HepG2 (cell line): ENCODE measurements around the gene P3H2. TPM values are rescaled to one million over a fixed set of nuclear protein-coding genes. Genes with fewer than 3 reads are reported as not detected.

Experiments
- ATAC-seq: fragments of 200-7000 bp; cut with Tn5 transposase; 3 replicates; pipeline ENCODE4 v1.9.1; 2020; ENCODE audit warnings: mild to moderate bottlenecking, moderate library complexity
- BruUV-seq: library from RNA; stranded (reverse); fragments of 400-500 nt; replicated peaks from 2 replicates; lab custom pipeline; 2021; lab: Mats Ljungman, UMichigan
- CTCF ChIA-PET: fragments of 300-600 bp; formaldehyde crosslinking; extraction: SDS; loops from one replicate; lab custom pipeline; 2021; ENCODE audit warnings: low total read pairs, inconsistent platforms, low intra/inter-chr PET ratio; lab: Yijun Ruan, JAX
- POLR2A ChIA-PET: fragments of 350-600 bp; sonication (Branson Sonifier 250); formaldehyde crosslinking; loops from one replicate; lab custom pipeline; 2020; ENCODE audit warnings: antibody characterized with exemption, inconsistent platforms; lab: Yijun Ruan, JAX
- DNase-seq: peaks from one replicate; pipeline ENCODE4 v3.0.0-alpha.2; 2015; ENCODE audit warnings: low spot score
- FAIRE-seq: peaks from 3 replicates; lab custom pipeline; 2011; peaks lifted over from hg19 to GRCh38; lab: Jason Lieb, UNC
- H2AFZ ChIP-seq: one replicate; pipeline ENCODE4 v1.6.1; 2011; ENCODE audit warnings: low read length, inconsistent platforms
- H3K27ac ChIP-seq: fragments of 300-600 bp; 3 replicates; pipeline ENCODE4 v1.8.0; 2011; ENCODE audit warnings: mixed run types, mild to moderate bottlenecking, mixed read lengths, low read length, inconsistent platforms; ENCODE audit not compliant: insufficient read depth; ENCODE audit errors: extremely low read length
- H3K27me3 ChIP-seq, 2 experiments: fragments of 200-600 bp in 1 of 2; 2 replicates in 1 of 2; 3 replicates in 1 of 2; pipeline versions ENCODE4 v1.6.0 to v1.8.0; 2011; ENCODE audit warnings: low read length in 2 of 2, mild to moderate bottlenecking in 2 of 2, moderate library complexity in 2 of 2, inconsistent platforms in 1 of 2; ENCODE audit not compliant: insufficient read depth in 2 of 2, control insufficient read depth in 1 of 2
- H3K36me3 ChIP-seq, 2 experiments: fragments of 200-600 bp in 1 of 2; replicated peaks in 1 of 2; 2 replicates in 1 of 2; 3 replicates in 1 of 2; pipeline versions ENCODE4 v1.5.1 to v1.8.0; 2011; ENCODE audit warnings: low read length in 2 of 2, inconsistent platforms in 1 of 2; ENCODE audit not compliant: insufficient read depth in 2 of 2, control insufficient read depth in 1 of 2
- H3K4me1 ChIP-seq: 2 replicates; pipeline ENCODE4 v1.5.1; 2012; ENCODE audit warnings: low read length, inconsistent platforms; ENCODE audit not compliant: insufficient read depth
- H3K4me2 ChIP-seq: 2 replicates; pipeline ENCODE4 v1.6.0; 2011; ENCODE audit warnings: low read depth, low read length, inconsistent platforms
- H3K4me3 ChIP-seq, 3 experiments: fragments of 200-600 bp in 1 of 3; sonication (generic), shearing (Covaris generic) in 1 of 3; replicated peaks in 1 of 3; 2 replicates each; pipeline ENCODE4 v1.5.1; 2011 to 2016; ENCODE audit warnings: low read length in 3 of 3, inconsistent platforms in 2 of 3, low read depth in 2 of 3, mild to moderate bottlenecking in 2 of 3, control low read depth in 1 of 3, mixed read lengths in 1 of 3; ENCODE audit not compliant: insufficient read depth in 1 of 3
- H3K79me2 ChIP-seq: one replicate; pipeline ENCODE4 v1.6.1; 2011; ENCODE audit warnings: low read length, inconsistent platforms; ENCODE audit not compliant: insufficient read depth
- H3K9ac ChIP-seq: 2 replicates; pipeline ENCODE4 v1.6.0; 2011; ENCODE audit warnings: mild to moderate bottlenecking, low read depth, low read length, inconsistent platforms; ENCODE audit not compliant: insufficient read depth
- H3K9me3 ChIP-seq: 2 replicates; pipeline ENCODE4 v1.5.1; 2012; ENCODE audit warnings: mild to moderate bottlenecking, low read length
- H4K20me1 ChIP-seq: 2 replicates; pipeline ENCODE4 v1.6.0; 2011; ENCODE audit warnings: inconsistent platforms, mild to moderate bottlenecking, low read length, moderate library complexity; ENCODE audit not compliant: insufficient read depth
- CC2D1A ChIP-seq: sonication (generic); formaldehyde crosslinking; IDR thresholded peaks from 2 replicates; pipeline ENCODE4 v1.8.1; 2023; ENCODE audit warnings: mild to moderate bottlenecking, missing genetic modification reagents
- CREB1 ChIP-seq, 2 experiments: fragments of 450-650 bp in 1 of 2; IDR thresholded peaks; 2 replicates each; pipeline ENCODE4 v1.6.1; 2016 to 2017; ENCODE audit warnings: control low read depth in 1 of 2, mild to moderate bottlenecking in 1 of 2, missing compliant biosample characterization in 1 of 2, missing genetic modification characterization in 1 of 2
- FOXP1 ChIP-seq, 2 experiments: fragments of 450-650 bp in 1 of 2; IDR thresholded peaks; 2 replicates each; pipeline ENCODE4 v1.6.1; 2017 to 2018; ENCODE audit warnings: antibody characterized with exemption in 1 of 2
- NAIF1 ChIP-seq: sonication (generic); formaldehyde crosslinking; IDR thresholded peaks from 2 replicates; pipeline ENCODE4 v1.5.0; 2020; ENCODE audit warnings: mild to moderate bottlenecking, missing genetic modification reagents, borderline replicate concordance
- NFKB2 ChIP-seq: sonication (generic); formaldehyde crosslinking; IDR thresholded peaks from 2 replicates; pipeline ENCODE4 v1.4.0; 2020; ENCODE audit warnings: missing genetic modification reagents, borderline replicate concordance
- NFKBIZ ChIP-seq: IDR thresholded peaks from 2 replicates; pipeline ENCODE4 v1.6.1; 2018; ENCODE audit warnings: missing genetic modification reagents, missing compliant biosample characterization
- POLR2A ChIP-seq, 2 experiments: IDR thresholded peaks; 2 replicates each; pipeline ENCODE4 v1.6.1; 2011; ENCODE audit warnings: low read depth in 2 of 2, low read length in 2 of 2, mild to moderate bottlenecking in 1 of 2, moderate library complexity in 1 of 2; ENCODE audit not compliant: insufficient read depth in 1 of 2
- RBFOX2 ChIP-seq: fragments of 200-400 bp; formaldehyde crosslinking; IDR thresholded peaks from 2 replicates; pipeline ENCODE4 v1.6.1; 2017; ENCODE audit warnings: low read depth, mild to moderate bottlenecking, low read length
- RNF2 ChIP-seq: fragments of 450-650 bp; conservative IDR thresholded peaks from 2 replicates; pipeline ENCODE4 v1.6.1; 2016; ENCODE audit warnings: low read depth
- SIN3A ChIP-seq: IDR thresholded peaks from 2 replicates; pipeline ENCODE4 v1.6.1; 2011; ENCODE audit warnings: low read depth, mild to moderate bottlenecking, control low read depth, low read length, borderline replicate concordance
- YEATS4 ChIP-seq: sonication (generic); formaldehyde crosslinking; IDR thresholded peaks from 2 replicates; pipeline ENCODE4 v1.4.0; 2020; ENCODE audit warnings: missing genetic modification reagents, borderline replicate concordance
- ZBTB4 ChIP-seq: sonication (generic); formaldehyde crosslinking; IDR thresholded peaks from 2 replicates; pipeline ENCODE4 v1.4.0; 2020; ENCODE audit warnings: missing genetic modification reagents, mild to moderate bottlenecking, borderline replicate concordance
- ZNF34 ChIP-seq: sonication (generic); formaldehyde crosslinking; IDR thresholded peaks from 2 replicates; pipeline ENCODE4 v1.4.0; 2020; ENCODE audit warnings: mild to moderate bottlenecking, missing genetic modification reagents, borderline replicate concordance
- ZNF530 ChIP-seq: sonication (generic); formaldehyde crosslinking; IDR thresholded peaks from 2 replicates; pipeline ENCODE4 v1.5.0; 2020; ENCODE audit warnings: low read depth, mild to moderate bottlenecking, missing genetic modification reagents
- ZNF737 ChIP-seq: sonication (generic); formaldehyde crosslinking; IDR thresholded peaks from 2 replicates; pipeline ENCODE4 v1.5.0; 2020; ENCODE audit warnings: missing genetic modification reagents, mild to moderate bottlenecking, borderline replicate concordance
- ZNF747 ChIP-seq: sonication (generic); formaldehyde crosslinking; IDR thresholded peaks from 2 replicates; pipeline ENCODE4 v1.8.1; 2023; ENCODE audit warnings: missing genetic modification reagents, mild to moderate bottlenecking, borderline replicate concordance
- WGBS: methylation state at CpG from one replicate; pipeline ENCODE4 v1.1.6; 2017; ENCODE audit warnings: low lambda C conversion rate; 5-methylcytosine and 5-hydroxymethylcytosine counted together
- in situ Hi-C: cut with HindIII; loops from 2 replicates; pipeline ENCODE4 v1.10.0; 2017; ENCODE audit warnings: low pct_unique_long_range_greater_than_20kb; ENCODE audit not compliant: extremely low pct_ligation_motif_present
- intact Hi-C: fragments of 100-400 bp; cut with micrococcal nuclease; formaldehyde crosslinking; loops from one replicate; pipeline ENCODE4 v1.10.0; 2022; ENCODE audit not compliant: unreplicated experiment
- polyA plus RNA-seq, 8 experiments: library from polyadenylated mRNA; depleted of rRNA in 3 of 8; stranded (reverse) in 7 of 8; unstranded in 1 of 8; fragments of >200 nt; fragmentation: Illumina TruSeq in 4 of 8; extraction: Trizol in 4 of 8; gene quantifications; 2 replicates each; pipeline versions ENCODE4 v1.2.1 to v1.2.3, GENCODE V29; 2011 to 2016; ENCODE audit warnings: low read depth in 4 of 8, missing spikeins in 1 of 8, mixed read lengths in 1 of 8; ENCODE audit not compliant: insufficient read depth in 1 of 8
- total RNA-seq, 5 experiments: library from RNA; depleted of rRNA; stranded (reverse); fragments of >200 nt; fragmentation: Illumina TruSeq; extraction: Trizol; gene quantifications; 2 replicates each; pipeline ENCODE4 v1.2.3, GENCODE V29; 2016; ENCODE audit warnings: low read depth in 1 of 5
- TF ChIP-seq, protein P1 (sequence below): sonication (generic); formaldehyde crosslinking; IDR thresholded peaks from 2 replicates; pipeline ENCODE4 v1.4.0; 2020; ENCODE audit warnings: mild to moderate bottlenecking, missing genetic modification reagents
- TF ChIP-seq, protein P2 (sequence below): sonication (generic); formaldehyde crosslinking; IDR thresholded peaks from 2 replicates; pipeline ENCODE4 v1.4.0; 2020; ENCODE audit warnings: mild to moderate bottlenecking, missing genetic modification reagents

P3H2 gene
- total and polyA plus RNA-seq, 2 of the 13 experiments (the other 11 are each of a cell fraction or from before 2014, with no cell fraction given) = not detected

GRCh38 chr3:190000861-190001196 is 119.9 kb downstream of the P3H2 start:
- intact Hi-C loops = no loop called here
- no peak overlapping the region for H2AFZ ChIP-seq
- TF ChIP-seq, protein P1, sequence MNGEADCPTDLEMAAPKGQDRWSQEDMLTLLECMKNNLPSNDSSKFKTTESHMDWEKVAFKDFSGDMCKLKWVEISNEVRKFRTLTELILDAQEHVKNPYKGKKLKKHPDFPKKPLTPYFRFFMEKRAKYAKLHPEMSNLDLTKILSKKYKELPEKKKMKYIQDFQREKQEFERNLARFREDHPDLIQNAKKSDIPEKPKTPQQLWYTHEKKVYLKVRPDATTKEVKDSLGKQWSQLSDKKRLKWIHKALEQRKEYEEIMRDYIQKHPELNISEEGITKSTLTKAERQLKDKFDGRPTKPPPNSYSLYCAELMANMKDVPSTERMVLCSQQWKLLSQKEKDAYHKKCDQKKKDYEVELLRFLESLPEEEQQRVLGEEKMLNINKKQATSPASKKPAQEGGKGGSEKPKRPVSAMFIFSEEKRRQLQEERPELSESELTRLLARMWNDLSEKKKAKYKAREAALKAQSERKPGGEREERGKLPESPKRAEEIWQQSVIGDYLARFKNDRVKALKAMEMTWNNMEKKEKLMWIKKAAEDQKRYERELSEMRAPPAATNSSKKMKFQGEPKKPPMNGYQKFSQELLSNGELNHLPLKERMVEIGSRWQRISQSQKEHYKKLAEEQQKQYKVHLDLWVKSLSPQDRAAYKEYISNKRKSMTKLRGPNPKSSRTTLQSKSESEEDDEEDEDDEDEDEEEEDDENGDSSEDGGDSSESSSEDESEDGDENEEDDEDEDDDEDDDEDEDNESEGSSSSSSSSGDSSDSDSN (CRISPR knock-in tag) = no peak
- TF ChIP-seq NFKB2 (CRISPR knock-in tag) (no peak), ZNF747 (CRISPR knock-in tag) (no peak), CC2D1A (CRISPR knock-in tag) (no peak), ZNF737 (CRISPR knock-in tag) (no peak), FOXP1 (IDR thresholded peaks at IDR 0.05) (no peak), FOXP1 (CRISPR knock-in tag; IDR thresholded peaks at IDR 0.05) (no peak), POLR2A (IDR thresholded peaks at IDR 0.05; ENCODE audit: insufficient read depth in 1 of 2, low read depth in 2 of 2, low read length in 2 of 2) (no peak), NFKBIZ (no peak), ZBTB4 (no peak), RBFOX2 (no peak), RNF2 (no peak), CREB1 (IDR thresholded peaks at IDR 0.05) (no peak), CREB1 (CRISPR knock-in tag; IDR thresholded peaks at IDR 0.05) (no peak), YEATS4 (CRISPR knock-in tag) (no peak), NAIF1 (CRISPR knock-in tag) (no peak), SIN3A (no peak), ZNF530 (CRISPR knock-in tag) (no peak), ZNF34 (CRISPR knock-in tag) (no peak)
- TF ChIP-seq, protein P2, sequence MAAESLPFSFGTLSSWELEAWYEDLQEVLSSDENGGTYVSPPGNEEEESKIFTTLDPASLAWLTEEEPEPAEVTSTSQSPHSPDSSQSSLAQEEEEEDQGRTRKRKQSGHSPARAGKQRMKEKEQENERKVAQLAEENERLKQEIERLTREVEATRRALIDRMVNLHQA = no peak
- TF ChIP-seq, all 625 proteins: peak for 0
- WGBS = 65% methylated on average over 5 of the region's 5 CpGs
- BruUV-seq = no TSS peak
- in situ Hi-C loops = no loop called here
- no peak overlapping the region for H3K4me3 ChIP-seq
- H3K9me3 ChIP-seq = no peaks in the 10 kb centered on the region
- peaks cover 17% of the 10 kb centered on the region for H3K4me1 ChIP-seq
- no peaks in the 10 kb centered on the region for H3K79me2 ChIP-seq
- no peaks in the 10 kb centered on the region for H3K36me3 ChIP-seq
- H3K9ac ChIP-seq = no peak overlapping the region
- FAIRE-seq = no peak
- DNase-seq = no peak
- H3K27me3 ChIP-seq = no peaks in the 10 kb centered on the region
- no peaks in the 10 kb centered on the region for H4K20me1 ChIP-seq
- no peak for ATAC-seq
- H3K4me2 ChIP-seq = no peak overlapping the region
- no peak overlapping the region for H3K27ac ChIP-seq
- ChIA-PET CTCF (no interaction called here), POLR2A (no interaction called here)
